Forelimb muscle (tissue), 1 donor: ENCODE data around the gene PCDHB10. TPM values are rescaled to one million over a fixed set of nuclear protein-coding genes. Genes with fewer than 3 reads are reported as not detected.
"Not testable (repeated sequence)": the region's sequence is repeated elsewhere in the genome, so short reads cannot be mapped to it uniquely, and the experiment has no call there.

Experiments
- DNase-seq: peaks from one replicate; pipeline ENCODE4 v3.0.0-alpha.2; 2013; ENCODE audit warnings: low read depth
- polyA plus RNA-seq: library from polyadenylated mRNA; unstranded; fragments of 120-200 nt; gene quantifications from one replicate; pipeline ENCODE4 v1.2.1, GENCODE V29; 2013; ENCODE audit not compliant: insufficient read length

PCDHB10 gene
- polyA plus RNA-seq: 3.6 TPM

DNA sequence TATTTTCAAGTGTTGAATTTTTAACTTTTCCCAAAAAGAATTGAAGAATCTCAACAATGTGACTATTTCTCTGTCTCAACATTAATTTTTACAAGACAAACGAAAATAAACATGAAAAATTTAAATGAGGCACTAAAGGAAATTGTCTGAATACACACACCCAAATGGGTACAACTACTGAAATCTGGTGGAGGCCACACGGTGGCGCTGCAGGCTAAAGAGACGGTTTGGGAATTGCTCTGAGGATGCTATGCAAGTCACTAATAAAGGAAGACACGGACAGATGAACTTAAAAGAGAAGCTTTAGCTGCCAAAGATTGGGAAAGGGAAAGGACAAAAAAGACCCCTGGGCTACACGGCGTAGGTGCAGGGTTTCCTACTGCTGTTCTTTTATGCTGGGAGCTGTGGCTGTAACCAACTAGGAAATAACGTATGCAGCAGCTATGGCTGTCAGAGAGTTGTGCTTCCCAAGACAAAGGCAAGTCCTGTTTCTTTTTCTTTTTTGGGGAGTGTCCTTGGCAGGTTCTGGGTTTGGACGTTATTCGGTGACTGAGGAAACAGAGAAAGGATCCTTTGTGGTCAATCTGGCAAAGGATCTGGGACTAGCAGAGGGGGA lies at the start of gene PCDHB10:
PCDHB10 (plus strand) TSS at position 244 of the 616 bp plus-strand sequence; CDS start at position 444, 200 bp downstream.
- no peak for DNase-seq

GRCh38 chr5:141149812-141150211 lies 42.3 kb upstream of the PCDHB10 start, which contains the start of gene PCDHB6:
TSS of gene PCDHB6 (plus strand) at chr5:141150057. CDS start at chr5:141150258, 201 bp downstream.
- DNase-seq: no peak

DNA sequence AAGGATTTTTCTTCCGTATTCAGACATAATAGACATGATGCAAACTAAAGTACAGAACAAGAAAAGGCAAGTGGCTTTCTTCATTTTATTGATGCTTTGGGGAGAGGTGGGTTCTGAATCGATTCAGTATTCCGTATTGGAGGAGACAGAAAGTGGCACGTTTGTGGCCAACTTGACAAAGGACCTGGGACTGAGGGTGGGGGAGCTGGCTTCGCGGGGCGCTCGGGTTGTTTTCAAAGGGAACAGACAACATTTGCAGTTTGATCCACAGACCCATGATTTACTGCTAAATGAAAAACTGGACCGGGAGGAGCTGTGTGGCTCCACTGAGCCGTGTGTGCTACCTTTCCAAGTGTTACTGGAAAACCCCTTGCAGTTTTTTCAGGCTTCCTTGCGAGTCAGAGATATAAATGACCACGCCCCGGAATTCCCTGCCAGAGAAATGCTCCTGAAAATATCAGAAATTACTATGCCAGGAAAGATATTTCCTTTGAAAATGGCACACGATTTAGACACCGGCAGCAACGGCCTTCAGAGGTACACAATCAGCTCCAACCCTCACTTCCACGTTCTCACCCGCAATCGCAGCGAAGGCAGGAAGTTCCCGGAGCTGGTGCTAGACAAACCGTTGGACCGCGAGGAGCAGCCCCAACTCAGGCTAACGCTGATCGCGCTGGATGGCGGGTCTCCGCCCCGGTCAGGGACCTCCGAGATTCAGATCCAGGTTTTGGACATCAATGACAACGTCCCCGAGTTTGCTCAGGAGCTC lies 41.7 kb upstream of the PCDHB10 start:
- no peak for DNase-seq

- no peak for DNase-seq
Measured at GRCh38 chr5:141150993-141151325, 41.2 kb upstream of the PCDHB10 start.

- DNase-seq: not testable (repeated sequence)
Measured at GRCh38 chr5:141151632-141152031, 40.5 kb upstream of the PCDHB10 start.

- DNase-seq: not testable (repeated sequence)
Measured at GRCh38 chr5:141152096-141152495, 40.1 kb upstream of the PCDHB10 start.

- DNase-seq: no peak
Measured at GRCh38 chr5:141155540-141156374, 36.4 kb upstream of the PCDHB10 start.

DNA sequence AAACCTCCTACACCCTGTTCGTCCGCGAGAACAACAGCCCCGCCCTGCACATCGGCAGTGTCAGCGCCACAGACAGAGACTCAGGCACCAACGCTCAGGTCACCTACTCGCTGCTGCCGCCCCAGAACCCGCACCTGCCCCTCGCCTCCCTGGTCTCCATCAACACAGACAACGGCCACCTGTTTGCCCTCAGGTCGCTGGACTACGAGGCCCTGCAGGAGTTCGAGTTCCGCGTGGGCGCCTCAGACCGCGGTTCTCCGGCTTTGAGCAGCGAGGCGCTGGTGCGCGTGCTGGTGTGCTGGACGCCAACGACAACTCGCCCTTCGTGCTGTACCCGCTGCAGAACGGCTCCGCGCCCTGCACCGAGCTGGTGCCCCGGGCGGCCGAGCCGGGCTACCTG lies 34.8 kb upstream of the PCDHB10 start:
- DNase-seq: not testable (repeated sequence)

- DNase-seq: not testable (repeated sequence)
Measured at GRCh38 chr5:141157901-141158300, 34.3 kb upstream of the PCDHB10 start.

GRCh38 chr5:141172381-141173204 lies 19.6 kb upstream of the PCDHB10 start, which contains the start of gene PCDHB7:
TSS of gene PCDHB7 (plus strand) at chr5:141172644. CDS start at chr5:141172836, 192 bp downstream.
- no peak for DNase-seq

GRCh38 chr5:141174291-141175104 lies 17.7 kb upstream of the PCDHB10 start:
- DNase-seq: not testable (repeated sequence)

- DNase-seq: no peak
Measured at GRCh38 chr5:141175933-141176332, 16.2 kb upstream of the PCDHB10 start.

DNA sequence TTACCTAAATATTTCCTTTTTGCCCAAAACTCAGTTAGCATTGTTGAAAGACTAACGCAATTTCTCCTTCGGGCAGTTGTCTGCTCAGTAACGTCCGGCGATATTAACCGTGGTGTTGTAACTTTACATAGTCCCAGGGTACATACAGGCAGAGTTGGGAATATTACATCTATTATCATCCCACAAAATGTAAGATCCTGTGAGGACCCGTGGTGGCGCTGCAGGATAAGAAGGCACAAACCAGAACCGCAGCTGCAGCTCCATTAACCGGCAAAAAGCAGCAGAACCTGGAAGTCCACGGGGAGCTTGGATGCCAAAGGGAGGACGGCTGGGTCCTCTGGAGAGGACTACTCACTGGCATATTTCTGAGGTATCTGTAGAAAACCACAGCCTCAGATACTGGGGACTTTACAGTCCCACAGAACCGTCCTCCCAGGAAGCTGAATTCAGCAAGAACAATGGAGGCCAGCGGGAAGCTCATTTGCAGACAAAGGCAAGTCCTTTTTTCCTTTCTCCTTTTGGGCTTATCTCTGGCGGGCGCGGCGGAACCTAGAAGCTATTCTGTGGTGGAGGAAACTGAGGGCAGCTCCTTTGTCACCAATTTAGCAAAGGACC lies 14.5 kb upstream of the PCDHB10 start, which contains the start of gene PCDHB8:
PCDHB8 (plus strand) TSS at position 214 of the 615 bp plus-strand sequence; CDS start at position 459, 245 bp downstream.
- not testable (repeated sequence) for DNase-seq

DNA sequence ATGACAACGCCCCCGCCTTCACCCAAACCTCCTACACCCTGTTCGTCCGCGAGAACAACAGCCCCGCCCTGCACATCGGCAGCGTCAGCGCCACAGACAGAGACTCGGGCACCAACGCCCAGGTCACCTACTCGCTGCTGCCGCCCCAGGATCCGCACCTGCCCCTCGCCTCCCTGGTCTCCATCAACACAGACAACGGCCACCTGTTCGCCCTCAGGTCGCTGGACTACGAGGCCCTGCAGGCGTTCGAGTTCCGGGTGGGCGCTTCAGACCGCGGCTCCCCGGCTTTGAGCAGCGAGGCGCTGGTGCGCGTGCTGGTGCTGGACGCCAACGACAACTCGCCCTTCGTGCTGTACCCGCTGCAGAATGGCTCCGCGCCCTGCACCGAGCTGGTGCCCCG lies 12.8 kb upstream of the PCDHB10 start:
- not testable (repeated sequence) for DNase-seq

- DNase-seq: not testable (repeated sequence)
Measured at GRCh38 chr5:141179876-141180275, 12.3 kb upstream of the PCDHB10 start.

DNA sequence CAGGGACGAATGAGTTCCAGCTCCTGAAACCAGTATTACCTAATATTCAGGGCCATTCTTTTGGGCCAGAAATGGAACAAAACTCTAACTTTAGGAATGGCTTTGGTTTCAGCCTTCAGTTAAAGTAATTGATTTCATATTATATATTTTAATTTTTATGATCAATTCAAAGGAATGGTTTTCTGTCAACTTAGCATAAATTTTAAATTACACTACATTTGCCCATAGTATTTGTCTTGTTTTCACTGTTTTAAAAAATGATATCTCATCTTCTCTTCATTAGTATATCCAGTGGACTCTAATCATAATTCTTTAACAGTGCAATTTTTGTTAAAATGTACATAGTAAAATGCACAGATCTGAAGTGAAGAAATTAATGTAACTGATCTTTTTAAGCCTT lies 11.8 kb upstream of the PCDHB10 start:
- DNase-seq: no peak

- DNase-seq: no peak
Measured at GRCh38 chr5:141182248-141182647, 9.9 kb upstream of the PCDHB10 start, which contains the start of gene PCDHB16. TSS of gene PCDHB16 (plus strand) at chr5:141182387. CDS start at chr5:141182560, 173 bp downstream.

- DNase-seq: not testable (repeated sequence)
Measured at GRCh38 chr5:141184117-141184855, 7.9 kb upstream of the PCDHB10 start.
